Effector CD4-positive, alpha-beta T cell (primary cell): ENCODE results near the gene CSTB.

Source experiments
- DNase-seq: peaks from one replicate; pipeline ENCODE4 v3.0.0-alpha.2; 2020

Gene CSTB

GRCh38 chr21:43727519-43728153, 48.5 kb downstream of the CSTB start:
- DNase-seq: no peak

- no peak for DNase-seq
These were observed 49.2 kb downstream of the CSTB start for GRCh38 chr21:43726686-43727518.
